ENCODE results near the gene PLCB4. TPM values are rescaled to one million over a fixed set of nuclear protein-coding genes. Genes with fewer than 3 reads are reported as not detected.

The PLCB4 gene
- total RNA-seq, 2 donors from 2014 or later: not detected

DNA sequence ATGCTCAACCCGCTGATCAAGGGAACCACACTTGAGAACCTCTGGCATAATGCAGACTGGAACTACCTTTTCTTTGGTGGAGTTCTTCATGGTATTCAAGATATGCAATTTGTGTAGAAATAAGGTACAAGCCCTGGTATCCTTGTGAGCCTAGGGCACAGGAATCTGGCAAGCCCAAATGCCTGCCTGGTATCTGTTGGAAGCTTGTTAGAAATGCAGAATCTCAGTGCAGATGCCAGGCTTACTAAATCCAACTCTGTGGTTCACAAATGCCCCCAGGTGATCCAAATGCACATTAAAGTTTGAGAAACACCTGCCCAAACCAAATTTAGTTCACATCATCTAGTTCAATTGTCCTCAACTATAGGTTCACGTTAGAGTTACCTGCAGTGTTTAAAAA lies 285.7 kb downstream of the PLCB4 start:
- no peak overlapping the region for H3K27ac Mint-ChIP-seq
- DNase-seq: no peak
- no peaks in the 10 kb centered on the region for H3K4me1 Mint-ChIP-seq (ENCODE audit: low read depth)
- no peaks in the 10 kb centered on the region for H3K36me3 Mint-ChIP-seq (ENCODE audit: insufficient read depth in 2 of 2)
- H3K27me3 Mint-ChIP-seq (ENCODE audit: low read depth): no peaks in the 10 kb centered on the region
- ATAC-seq (replicated peaks in 1 of 2): no peak
- H3K9me3 Mint-ChIP-seq: no peaks in the 10 kb centered on the region
- H3K4me3 Mint-ChIP-seq: no peak overlapping the region

- H3K9me3 Mint-ChIP-seq: no peaks in the 10 kb centered on the region
- H3K4me3 Mint-ChIP-seq: no peak overlapping the region
- no peaks in the 10 kb centered on the region for H3K4me1 Mint-ChIP-seq (ENCODE audit: low read depth)
- ATAC-seq (replicated peaks in 1 of 2) (no peak), DNase-seq (no peak)
- no peaks in the 10 kb centered on the region for H3K27me3 Mint-ChIP-seq (ENCODE audit: low read depth)
- H3K27ac Mint-ChIP-seq: no peak overlapping the region
- H3K36me3 Mint-ChIP-seq (ENCODE audit: insufficient read depth in 2 of 2): no peaks in the 10 kb centered on the region
Measured at GRCh38 chr20:9358001-9358400, 289.1 kb downstream of the PLCB4 start.

DNA sequence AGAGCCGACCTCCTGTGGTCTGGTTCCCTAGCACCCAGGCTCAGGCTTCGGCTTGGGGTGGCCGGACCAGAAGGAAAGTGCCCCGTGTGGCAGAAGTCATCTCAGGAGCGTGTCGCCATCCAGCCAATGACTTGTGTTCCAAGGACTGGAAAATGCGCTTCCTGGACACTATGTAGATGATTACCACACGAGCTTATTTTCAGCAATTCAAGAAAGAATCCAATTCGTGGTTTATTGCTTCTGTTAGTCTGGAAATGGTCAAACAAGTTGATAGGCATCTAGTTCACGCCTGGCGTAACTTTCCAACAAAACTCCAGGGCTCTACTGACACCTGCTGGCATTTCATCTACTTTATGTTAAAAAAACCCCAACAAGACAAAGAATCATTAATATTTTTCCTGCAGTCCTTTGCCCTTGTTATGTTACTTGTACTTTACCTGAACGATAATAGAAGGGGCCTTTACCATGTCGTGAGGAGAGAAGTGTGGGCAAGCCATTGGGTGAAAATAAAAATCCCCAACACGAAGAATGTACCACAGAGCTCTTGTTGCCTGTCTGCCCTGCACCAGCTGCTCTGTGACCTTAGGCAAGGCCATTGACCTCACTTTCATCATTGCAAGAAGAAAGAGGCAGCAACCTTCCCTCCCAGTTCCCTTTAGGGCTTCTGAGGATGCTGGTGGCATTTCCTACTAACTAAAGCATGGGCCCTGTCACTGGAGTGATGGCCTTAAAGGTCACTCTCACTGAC lies 290.8 kb downstream of the PLCB4 start:
- Mint-ChIP-seq H3K27ac (no peak overlapping the region), H3K27me3 (ENCODE audit: low read depth) (no peaks in the 10 kb centered on the region), H3K9me3 (no peaks in the 10 kb centered on the region), H3K36me3 (ENCODE audit: insufficient read depth in 2 of 2) (no peaks in the 10 kb centered on the region), H3K4me3 (no peak overlapping the region), H3K4me1 (ENCODE audit: low read depth) (no peaks in the 10 kb centered on the region)
- DNase-seq (peak in 1 of 2 donors; percentile 0), ATAC-seq (replicated peaks in 1 of 2) (no peak)

- Mint-ChIP-seq H3K27me3 (ENCODE audit: low read depth) (no peaks in the 10 kb centered on the region), H3K36me3 (ENCODE audit: insufficient read depth in 2 of 2) (no peaks in the 10 kb centered on the region), H3K27ac (no peak overlapping the region), H3K4me3 (no peak overlapping the region), H3K4me1 (ENCODE audit: low read depth) (no peaks in the 10 kb centered on the region), H3K9me3 (no peaks in the 10 kb centered on the region)
- no peak for DNase-seq
- no peak for ATAC-seq (replicated peaks in 1 of 2)
Measured at GRCh38 chr20:9360431-9360830, 291.5 kb downstream of the PLCB4 start.

DNA sequence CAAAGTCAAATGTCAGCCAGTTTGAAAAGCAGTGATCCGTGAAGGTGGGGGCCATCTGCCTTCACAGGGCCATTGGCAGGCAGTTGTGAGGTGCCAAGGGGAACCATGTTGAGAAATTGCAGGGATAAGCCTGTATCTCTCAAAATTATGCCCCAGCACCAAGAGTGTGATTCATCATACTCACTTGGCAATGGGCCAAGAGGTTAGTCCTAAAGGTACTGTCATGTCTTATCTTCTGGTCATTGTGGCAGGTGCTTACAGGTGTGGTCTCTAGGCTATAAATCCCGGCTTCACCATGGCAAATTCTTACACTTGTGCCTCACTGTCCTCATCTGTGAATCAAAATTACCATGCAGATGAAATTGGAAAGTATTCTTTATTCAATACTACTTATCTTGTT lies 294.8 kb downstream of the PLCB4 start:
- no peak for ATAC-seq (replicated peaks in 1 of 2)
- Mint-ChIP-seq H3K9me3 (no peaks in the 10 kb centered on the region), H3K27me3 (ENCODE audit: low read depth) (no peaks in the 10 kb centered on the region), H3K27ac (no peak overlapping the region), H3K4me1 (ENCODE audit: low read depth) (no peaks in the 10 kb centered on the region), H3K4me3 (no peak overlapping the region), H3K36me3 (ENCODE audit: insufficient read depth in 2 of 2) (peaks cover 0 to 1% of the 10 kb centered on the region in 2 donors)
- no peak for DNase-seq

DNA sequence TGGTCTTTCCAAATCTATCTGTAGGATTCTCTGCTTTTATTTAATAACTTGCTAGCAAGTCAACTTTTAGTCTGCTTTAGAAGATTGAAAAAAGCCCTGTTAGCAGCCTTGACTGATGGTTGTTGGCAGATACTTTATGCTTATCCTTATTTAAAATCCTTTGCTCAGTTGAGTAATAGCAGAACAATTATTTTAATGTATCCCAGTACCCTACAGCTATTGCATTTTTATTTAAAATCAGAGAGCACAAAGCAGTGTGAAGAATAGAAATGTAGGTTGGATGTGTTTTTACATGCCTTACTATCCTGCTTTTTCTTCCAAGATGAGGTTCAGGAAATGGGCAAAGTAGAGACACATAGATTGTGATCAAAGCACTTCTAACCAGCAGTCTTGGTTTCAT lies 298.4 kb downstream of the PLCB4 start:
- DNase-seq (no peak), ATAC-seq (replicated peaks in 1 of 2) (no peak)
- Mint-ChIP-seq H3K27me3 (ENCODE audit: low read depth) (no peaks in the 10 kb centered on the region), H3K4me1 (ENCODE audit: low read depth) (no peaks in the 10 kb centered on the region), H3K36me3 (ENCODE audit: insufficient read depth in 2 of 2) (peaks cover 0 to 1% of the 10 kb centered on the region in 2 donors), H3K9me3 (no peaks in the 10 kb centered on the region), H3K4me3 (no peak overlapping the region), H3K27ac (no peak overlapping the region)

DNA sequence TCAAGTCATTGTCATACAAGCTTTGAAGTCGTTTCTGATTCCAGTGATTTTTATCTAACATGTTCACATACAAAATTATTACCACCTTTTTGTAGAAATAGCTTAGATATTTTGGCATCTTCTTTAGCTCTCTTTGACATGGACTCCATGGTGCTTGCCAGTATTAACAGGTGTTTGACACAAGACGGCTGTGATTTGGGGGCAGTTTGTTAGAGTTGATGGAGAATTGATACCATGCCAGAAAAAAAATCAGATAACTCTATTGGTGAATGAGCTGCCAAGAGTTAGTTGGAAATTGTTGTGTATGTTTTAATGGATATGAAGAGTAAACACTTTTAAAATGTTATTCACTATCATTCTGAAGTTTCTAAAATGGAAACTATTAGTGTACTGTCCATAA lies 298.9 kb downstream of the PLCB4 start:
- Mint-ChIP-seq H3K27me3 (ENCODE audit: low read depth) (no peaks in the 10 kb centered on the region), H3K9me3 (no peaks in the 10 kb centered on the region), H3K4me3 (no peak overlapping the region), H3K4me1 (ENCODE audit: low read depth) (no peaks in the 10 kb centered on the region), H3K36me3 (ENCODE audit: insufficient read depth in 2 of 2) (peaks cover 0 to 1% of the 10 kb centered on the region in 2 donors), H3K27ac (no peak overlapping the region)
- ATAC-seq (replicated peaks in 1 of 2) (no peak), DNase-seq (no peak)

GRCh38 chr20:9368893-9369292 lies 300.0 kb downstream of the PLCB4 start:
- Mint-ChIP-seq H3K36me3 (ENCODE audit: insufficient read depth in 2 of 2) (peaks cover 0 to 1% of the 10 kb centered on the region in 2 donors), H3K27me3 (ENCODE audit: low read depth) (no peaks in the 10 kb centered on the region), H3K9me3 (no peaks in the 10 kb centered on the region), H3K27ac (no peak overlapping the region), H3K4me1 (ENCODE audit: low read depth) (no peaks in the 10 kb centered on the region), H3K4me3 (no peak overlapping the region)
- no peak for ATAC-seq (replicated peaks in 1 of 2)
- DNase-seq: no peak

DNA sequence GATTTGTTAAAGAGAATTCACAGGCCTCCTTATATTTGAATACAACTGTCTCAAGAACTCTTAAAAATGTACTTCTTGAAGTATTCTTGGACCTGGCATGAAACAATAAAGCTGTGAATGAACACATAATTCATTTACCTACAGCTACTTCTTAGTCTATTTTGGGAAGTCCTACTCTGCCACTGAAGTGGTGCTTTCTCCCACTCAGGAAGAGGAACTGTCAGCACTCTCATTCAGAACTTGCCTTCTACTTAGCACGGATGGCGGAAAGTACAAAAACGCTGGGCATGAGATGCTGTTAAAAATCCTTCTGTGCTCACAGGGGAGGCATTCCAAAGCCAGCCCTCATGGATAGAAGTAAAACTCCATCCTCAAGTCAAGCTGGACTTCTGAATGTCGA lies 300.7 kb downstream of the PLCB4 start:
- Mint-ChIP-seq H3K9me3 (no peaks in the 10 kb centered on the region), H3K36me3 (ENCODE audit: insufficient read depth in 2 of 2) (peaks cover 0 to 1% of the 10 kb centered on the region in 2 donors), H3K4me1 (ENCODE audit: low read depth) (no peaks in the 10 kb centered on the region), H3K27ac (no peak overlapping the region), H3K4me3 (no peak overlapping the region), H3K27me3 (ENCODE audit: low read depth) (no peaks in the 10 kb centered on the region)
- no peak for ATAC-seq (replicated peaks in 1 of 2)
- DNase-seq: no peak

DNA sequence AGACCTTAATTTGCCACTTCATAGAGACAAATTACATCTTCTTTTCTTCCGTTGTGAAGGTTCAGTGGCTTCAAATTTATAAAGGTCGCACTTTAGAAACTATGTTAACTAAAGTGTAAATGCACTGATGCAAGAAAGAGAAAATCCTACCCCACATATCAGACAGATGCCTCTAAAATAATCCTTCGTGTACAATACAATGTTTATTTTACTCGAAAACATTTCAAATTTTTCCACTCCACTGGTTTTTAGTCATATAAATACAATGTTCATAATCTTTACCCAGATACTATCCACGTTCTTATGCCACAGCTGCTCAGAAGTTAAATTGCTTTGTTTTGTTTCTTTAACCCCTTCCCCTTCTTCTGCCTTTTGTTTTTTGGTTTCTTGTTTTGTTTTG lies 305.2 kb downstream of the PLCB4 start:
- no peaks in the 10 kb centered on the region for H3K4me1 Mint-ChIP-seq (ENCODE audit: low read depth)
- no peaks in the 10 kb centered on the region for H3K36me3 Mint-ChIP-seq (ENCODE audit: insufficient read depth in 2 of 2)
- no peak overlapping the region for H3K4me3 Mint-ChIP-seq
- DNase-seq (no peak), ATAC-seq (replicated peaks in 1 of 2) (no peak)
- H3K27ac Mint-ChIP-seq: no peak overlapping the region
- no peaks in the 10 kb centered on the region for H3K9me3 Mint-ChIP-seq
- no peaks in the 10 kb centered on the region for H3K27me3 Mint-ChIP-seq (ENCODE audit: low read depth)

- H3K36me3 Mint-ChIP-seq (ENCODE audit: insufficient read depth in 2 of 2): no peaks in the 10 kb centered on the region
- H3K4me3 Mint-ChIP-seq: no peak overlapping the region
- no peaks in the 10 kb centered on the region for H3K9me3 Mint-ChIP-seq
- no peaks in the 10 kb centered on the region for H3K27me3 Mint-ChIP-seq (ENCODE audit: low read depth)
- no peak for DNase-seq
- no peaks in the 10 kb centered on the region for H3K4me1 Mint-ChIP-seq (ENCODE audit: low read depth)
- ATAC-seq (replicated peaks in 1 of 2): no peak
- H3K27ac Mint-ChIP-seq: no peak overlapping the region
Measured at GRCh38 chr20:9374480-9374879, 305.6 kb downstream of the PLCB4 start.

DNA sequence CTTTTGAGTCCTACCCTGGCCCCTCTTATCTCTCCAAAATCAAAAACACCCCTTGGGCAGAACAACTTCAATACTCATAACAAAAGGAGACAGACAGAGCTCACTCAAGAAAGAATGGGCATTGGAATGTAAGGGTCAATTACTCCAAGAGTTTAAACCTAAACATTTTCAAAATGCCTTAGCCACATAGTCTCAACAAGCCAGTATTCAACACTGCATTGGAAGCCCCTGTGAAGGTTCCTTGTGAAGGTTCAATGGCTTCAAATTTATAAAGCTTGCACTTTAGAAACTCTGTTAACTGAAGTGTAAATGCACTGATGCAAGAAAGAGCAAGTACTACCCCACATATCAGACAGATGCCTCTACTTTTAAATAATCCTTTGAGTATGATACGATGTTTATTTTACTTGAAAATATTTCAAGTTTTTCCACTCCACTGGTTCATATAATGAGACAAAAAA lies 306.4 kb downstream of the PLCB4 start:
- H3K36me3 Mint-ChIP-seq (ENCODE audit: insufficient read depth in 2 of 2): no peaks in the 10 kb centered on the region
- DNase-seq: no peak
- H3K4me3 Mint-ChIP-seq: no peak overlapping the region
- H3K4me1 Mint-ChIP-seq (ENCODE audit: low read depth): no peaks in the 10 kb centered on the region
- ATAC-seq (replicated peaks in 1 of 2): no peak
- H3K9me3 Mint-ChIP-seq: no peaks in the 10 kb centered on the region
- no peak overlapping the region for H3K27ac Mint-ChIP-seq
- no peaks in the 10 kb centered on the region for H3K27me3 Mint-ChIP-seq (ENCODE audit: low read depth)

GRCh38 chr20:9377007-9377406 lies 308.1 kb downstream of the PLCB4 start:
- Mint-ChIP-seq H3K4me3 (no peak overlapping the region), H3K36me3 (ENCODE audit: insufficient read depth in 2 of 2) (no peaks in the 10 kb centered on the region), H3K9me3 (no peaks in the 10 kb centered on the region), H3K4me1 (ENCODE audit: low read depth) (no peaks in the 10 kb centered on the region), H3K27ac (no peak overlapping the region), H3K27me3 (ENCODE audit: low read depth) (no peaks in the 10 kb centered on the region)
- ATAC-seq (replicated peaks in 1 of 2) (no peak), DNase-seq (no peak)

All from activated T-cell treated with anti-CD3 and anti-CD28 coated beads, Interleukin-2, amount 50 U/mL, for 72 hours (primary cell).